ENCODE measurements around the gene ATP5ME. TPM values are rescaled to one million over a fixed set of nuclear protein-coding genes. Genes with fewer than 3 reads are reported as not detected.

The ATP5ME gene
- total RNA-seq, 1 experiment from 2014 or later, result 425 TPM

DNA sequence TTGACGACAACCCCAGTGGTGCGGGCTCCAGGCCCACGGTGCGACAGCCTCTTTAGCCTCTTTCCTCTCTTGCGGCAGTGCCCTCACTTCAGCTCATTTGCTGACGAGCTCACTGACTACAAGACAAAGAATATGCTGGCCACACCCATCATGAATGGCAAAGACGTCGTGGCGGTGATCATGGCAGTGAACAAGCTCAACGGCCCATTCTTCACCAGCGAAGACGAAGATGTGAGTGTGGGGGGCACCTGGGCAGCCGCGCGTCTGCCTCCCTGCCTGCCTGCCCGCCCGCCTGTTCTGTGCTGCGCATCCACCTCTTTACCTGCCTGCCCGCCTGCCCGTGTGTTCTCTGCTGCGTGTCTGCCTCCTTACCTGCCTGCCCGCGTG is 39.5 kb downstream of the ATP5ME start:
- Histone ChIP-seq H2AFZ (ENCODE audit: low read length) (no peak overlapping the region), H2AK5ac (ENCODE audit: insufficient read length, low read length) (no peak overlapping the region), H3K4ac (ENCODE audit: low read depth, low read length) (no peak overlapping the region), H3K56ac (ENCODE audit: insufficient read length, low read depth, low read length) (no peak overlapping the region), H3K23ac (ENCODE audit: insufficient read length, low read depth, low read length) (no peak overlapping the region), H2BK15ac (ENCODE audit: low read depth, low read length) (no peak overlapping the region), H3K18ac (ENCODE audit: insufficient read length, low read depth, low read length) (no peak overlapping the region), H2BK12ac (ENCODE audit: insufficient read length, low read depth, low read length) (no peak overlapping the region), H3K27ac (ENCODE audit: insufficient read length, low read depth, low read length) (no peak overlapping the region), H4K91ac (ENCODE audit: insufficient read length, low read depth, low read length) (no peak overlapping the region), H4K20me1 (ENCODE audit: control insufficient read depth, insufficient read depth, insufficient read length) (no peaks in the 10 kb centered on the region), H3T11ph (ENCODE audit: low read length) (no peak overlapping the region), H2BK5ac (ENCODE audit: insufficient read length, low read length) (no peak overlapping the region), H3K23me2 (ENCODE audit: insufficient read length, low read depth, low read length, poor library complexity, severe bottlenecking) (no peaks in the 10 kb centered on the region), H3K79me2 (ENCODE audit: insufficient read depth, low read length) (no peaks in the 10 kb centered on the region), H3K14ac (ENCODE audit: insufficient read depth, low read length) (no peak overlapping the region), H4K5ac (ENCODE audit: insufficient read length, low read depth, low read length) (no peak overlapping the region), H3K9ac (ENCODE audit: extremely low read depth, insufficient read length, low read length) (no peak overlapping the region), H3K27me3 (ENCODE audit: insufficient read depth, low read length) (no peaks in the 10 kb centered on the region), H3K4me1 (ENCODE audit: insufficient read depth, low read length) (no peaks in the 10 kb centered on the region), H4K8ac (replicated peaks; ENCODE audit: insufficient read length, low read depth, low read length) (no peak overlapping the region), H3K79me1 (ENCODE audit: insufficient read depth, low read depth, low read length, poor library complexity, severe bottlenecking) (no peaks in the 10 kb centered on the region), H2BK120ac (ENCODE audit: low read depth, low read length, poor library complexity, severe bottlenecking) (no peak overlapping the region), H3K9me3 (ENCODE audit: control insufficient read depth, low read depth, low read length) (no peaks in the 10 kb centered on the region), H3K4me2 (ENCODE audit: insufficient read depth, insufficient read length, low read length) (no peak overlapping the region), H2BK20ac (ENCODE audit: low read depth, low read length, poor library complexity, severe bottlenecking) (no peak overlapping the region)
- WGBS (ENCODE audit: extremely low coverage, insufficient read length, low lambda C conversion rate), result no CpG with 5 or more reads among the region's 23 CpGs
- peak; percentile 24 for DNase-seq
- no peak for TF ChIP-seq CTCF (conservative IDR thresholded peaks at IDR 0.05)
- peaks cover 0 to 15% (median 13%) of the 10 kb centered on the region in 3 experiments; a peak in 5 of 7 replicates for H3K36me3 Mint-ChIP-seq (ENCODE audit: insufficient read depth in 1 of 3, low read depth in 3 of 3)
- no peak overlapping the region for H3K4me3 Mint-ChIP-seq
- 0 out of 4 replicates have a peak, but pooled peaks cover 0 to 3% of the 10 kb centered on the region in 2 experiments for H3K4me1 Mint-ChIP-seq
- H3K9me3 Mint-ChIP-seq, result peaks cover 17 to 21% of the 10 kb centered on the region in 2 experiments
- peaks cover 18% of the 10 kb centered on the region for H3K27me3 Mint-ChIP-seq (ENCODE audit: low read depth)
- no peak overlapping the region for H3K27ac Mint-ChIP-seq

All from H9 (cell line).